ENCODE measurements around the gene PHF20. TPM values are rescaled to one million over a fixed set of nuclear protein-coding genes. Genes with fewer than 3 reads are reported as not detected.

Gene PHF20
- polyA plus RNA-seq, 1 donor from 2014 or later = 49.2 TPM

DNA sequence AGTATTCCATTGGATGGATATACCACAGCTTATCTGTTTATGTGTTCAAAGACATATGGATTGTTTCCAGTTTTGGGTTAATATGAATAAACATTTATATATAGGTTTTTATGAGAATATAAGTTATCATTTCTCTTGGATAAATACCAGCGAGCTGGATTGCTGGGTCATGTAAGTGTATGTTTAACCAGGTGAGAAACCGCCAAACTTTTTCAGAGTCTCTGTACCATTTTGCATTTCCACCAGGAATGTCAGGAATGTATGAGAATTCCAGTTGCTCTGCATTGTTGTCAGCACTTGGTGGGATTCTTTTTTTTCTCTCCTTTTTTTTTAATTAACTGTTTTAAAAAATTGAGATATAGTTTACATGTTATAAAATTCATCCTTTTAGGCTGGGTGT is 52.1 kb downstream of the PHF20 start:
- TF ChIP-seq EP300 (conservative IDR thresholded peaks at IDR 0.05; ENCODE audit: poor library complexity, severe bottlenecking) = no peak
- TF ChIP-seq EZH2 (IDR thresholded peaks at IDR 0.05; ENCODE audit: borderline replicate concordance, insufficient read depth, low read length, poor library complexity, severe bottlenecking) = no peak
- TF ChIP-seq RAD21 (conservative IDR thresholded peaks at IDR 0.05) = no peak
- no peak for TF ChIP-seq POLR2AphosphoS5 (IDR thresholded peaks at IDR 0.05)
- TF ChIP-seq SMC3 (conservative IDR thresholded peaks at IDR 0.05; ENCODE audit: poor library complexity) = no peak
- no peak for TF ChIP-seq CTCF (IDR thresholded peaks at IDR 0.05; ENCODE audit: poor library complexity, severe bottlenecking)
- no peak for TF ChIP-seq TAF1 (IDR thresholded peaks at IDR 0.05; ENCODE audit: low read depth)
- no peak for TF ChIP-seq REST (IDR thresholded peaks at IDR 0.05; ENCODE audit: borderline replicate concordance)
- no peaks in the 10 kb centered on the region for H3F3A ChIP-seq (ENCODE audit: insufficient read depth, low read length, poor library complexity, severe bottlenecking)
- no peaks in the 10 kb centered on the region for H4K20me1 ChIP-seq (ENCODE audit: insufficient read depth)
- H3K4me3 ChIP-seq (ENCODE audit: low read length) = no peak overlapping the region
- H3K79me2 ChIP-seq (replicated peaks; ENCODE audit: insufficient read depth, low read length) = no peaks in the 10 kb centered on the region
- no peak overlapping the region for H3K27ac ChIP-seq (ENCODE audit: low read length)
- no peak overlapping the region for H3K4me2 ChIP-seq (ENCODE audit: low read length)
- no peaks in the 10 kb centered on the region for H3K36me3 ChIP-seq (ENCODE audit: insufficient read depth, low read length)
- no peaks in the 10 kb centered on the region for H3K27me3 ChIP-seq (ENCODE audit: insufficient read depth, low read depth, low read length)
- no peaks in the 10 kb centered on the region for H3K9me3 ChIP-seq (ENCODE audit: low read length)
- H3K9me2 ChIP-seq (ENCODE audit: insufficient read depth, low read length) = no peaks in the 10 kb centered on the region
- no peak overlapping the region for H3K9ac ChIP-seq (ENCODE audit: low read length)
- no peak overlapping the region for H2AFZ ChIP-seq (ENCODE audit: low read depth, low read length)

- Histone ChIP-seq H3K4me3 (ENCODE audit: low read length) (no peak overlapping the region), H3K36me3 (ENCODE audit: insufficient read depth, low read length) (no peaks in the 10 kb centered on the region), H2AFZ (ENCODE audit: low read depth, low read length) (no peak overlapping the region), H3K4me2 (ENCODE audit: low read length) (no peak overlapping the region), H3K27ac (ENCODE audit: low read length) (no peak overlapping the region), H3K9ac (ENCODE audit: low read length) (no peak overlapping the region), H4K20me1 (ENCODE audit: insufficient read depth) (no peaks in the 10 kb centered on the region), H3F3A (ENCODE audit: insufficient read depth, low read length, poor library complexity, severe bottlenecking) (no peaks in the 10 kb centered on the region), H3K27me3 (ENCODE audit: insufficient read depth, low read depth, low read length) (no peaks in the 10 kb centered on the region), H3K79me2 (replicated peaks; ENCODE audit: insufficient read depth, low read length) (peaks cover 7% of the 10 kb centered on the region), H3K9me3 (ENCODE audit: low read length) (no peaks in the 10 kb centered on the region), H3K9me2 (ENCODE audit: insufficient read depth, low read length) (no peaks in the 10 kb centered on the region)
- no peak for TF ChIP-seq EZH2 (IDR thresholded peaks at IDR 0.05; ENCODE audit: borderline replicate concordance, insufficient read depth, low read length, poor library complexity, severe bottlenecking)
- no peak for TF ChIP-seq SMC3 (conservative IDR thresholded peaks at IDR 0.05; ENCODE audit: poor library complexity)
- TF ChIP-seq REST (IDR thresholded peaks at IDR 0.05; ENCODE audit: borderline replicate concordance) = no peak
These were observed 54.7 kb downstream of the PHF20 start for GRCh38 chr20:35826397-35826998.
